Muscle of back (tissue), 11 donors: Measurements from ENCODE around the gene COQ9. TPM values are rescaled to one million over a fixed set of nuclear protein-coding genes. Genes with fewer than 3 reads are reported as not detected.

Source experiments
- DNase-seq, 3 donors: peaks; one replicate each; pipeline versions ENCODE4 v3.0.0 to v3.0.0-alpha.2; 2013
- polyA plus RNA-seq, 10 donors: library from polyadenylated mRNA; unstranded; fragments of 120-200 nt; gene quantifications; one replicate each; pipeline ENCODE4 v1.2.1, GENCODE V29; 2013; ENCODE audit not compliant: insufficient read length in 10 of 10

COQ9 gene
- polyA plus RNA-seq, 10 donors, result 51.2 to 78.0 (median 61.3) TPM

GRCh38 chr16:57469917-57470470 lies 22.7 kb downstream of the COQ9 start:
- DNase-seq, result no peak

DNA sequence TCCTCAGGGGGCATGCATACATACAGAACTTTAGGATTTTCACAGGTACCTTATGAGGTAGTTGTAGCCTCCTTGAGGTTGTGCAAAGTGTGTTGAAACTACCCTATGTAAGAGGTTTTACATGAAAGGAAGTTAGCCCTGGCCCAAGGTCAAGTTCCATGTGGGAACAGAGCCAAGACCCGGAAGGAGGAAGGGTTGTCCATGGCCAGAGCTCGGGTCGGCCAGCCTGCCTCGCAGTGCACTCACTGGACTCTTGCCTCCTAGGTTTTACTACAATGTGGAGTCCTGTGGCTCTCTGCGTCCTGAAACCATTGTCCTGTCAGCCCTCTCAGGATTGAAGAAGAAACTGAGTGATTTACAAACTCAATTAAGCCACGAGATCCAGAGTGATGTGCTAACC lies 23.4 kb downstream of the COQ9 start:
- DNase-seq, result no peak

GRCh38 chr16:57471209-57471608 lies 23.9 kb downstream of the COQ9 start:
- no peak for DNase-seq

- no peak for DNase-seq
These were observed 24.8 kb downstream of the COQ9 start for GRCh38 chr16:57471852-57472664.

DNA sequence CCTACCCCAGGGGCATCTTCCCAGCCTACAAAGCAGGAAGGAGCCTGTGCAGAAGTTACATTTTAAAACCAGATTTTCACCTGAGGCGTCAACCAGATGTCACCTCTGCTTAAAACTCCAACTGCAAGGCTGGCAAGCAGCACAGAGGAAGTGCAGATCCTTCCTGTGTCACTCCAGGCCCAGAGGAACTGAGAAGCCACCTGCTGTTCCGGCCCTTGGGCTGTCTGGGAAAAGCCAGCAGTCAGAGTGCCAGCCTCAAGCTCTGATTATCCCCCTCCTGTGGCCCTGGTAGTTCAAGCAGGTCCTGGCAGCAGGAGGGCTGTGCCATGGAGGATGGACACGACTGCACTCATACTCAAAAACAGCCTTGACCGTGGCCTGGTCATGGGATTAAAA lies 25.4 kb downstream of the COQ9 start:
- no peak for DNase-seq

- no peak for DNase-seq
These were observed 26.0 kb downstream of the COQ9 start for GRCh38 chr16:57473176-57473840.

- DNase-seq, result no peak
These were observed 26.6 kb downstream of the COQ9 start for GRCh38 chr16:57473906-57474305.

GRCh38 chr16:57474671-57475661 lies 27.7 kb downstream of the COQ9 start:
- DNase-seq, result no peak

DNA sequence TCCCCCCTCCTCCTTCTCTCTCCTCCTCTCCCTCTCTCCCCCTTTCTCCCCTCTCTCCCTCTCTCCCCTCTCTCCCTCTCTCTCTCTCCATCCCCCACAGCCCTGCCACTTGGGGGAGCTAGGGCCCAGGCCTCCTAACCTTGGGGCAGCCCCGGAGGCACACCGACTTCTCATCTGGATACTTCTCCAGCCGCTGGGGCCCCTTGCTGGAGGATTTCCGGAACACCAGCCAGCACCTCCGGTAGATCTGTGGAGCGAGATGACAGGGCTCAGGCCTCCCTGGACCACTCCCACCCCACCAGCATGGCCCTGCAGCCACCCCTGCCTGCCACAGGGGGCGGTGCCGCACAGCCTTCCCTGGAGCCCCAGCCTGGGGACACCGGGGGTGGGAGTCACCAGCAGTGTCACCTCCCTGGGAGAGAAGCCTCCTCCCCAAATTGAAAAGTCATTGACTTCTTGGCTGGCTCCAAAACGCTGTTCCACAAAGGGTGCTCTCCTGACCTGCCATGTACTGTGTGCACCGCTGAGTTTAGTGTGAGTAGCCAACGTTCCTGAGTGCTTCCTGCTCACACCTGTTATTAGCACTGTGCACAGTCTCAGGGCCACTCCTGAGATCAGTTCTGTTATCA lies 28.5 kb downstream of the COQ9 start:
- DNase-seq, result peak in 1 of 3 donors; percentile 39

DNA sequence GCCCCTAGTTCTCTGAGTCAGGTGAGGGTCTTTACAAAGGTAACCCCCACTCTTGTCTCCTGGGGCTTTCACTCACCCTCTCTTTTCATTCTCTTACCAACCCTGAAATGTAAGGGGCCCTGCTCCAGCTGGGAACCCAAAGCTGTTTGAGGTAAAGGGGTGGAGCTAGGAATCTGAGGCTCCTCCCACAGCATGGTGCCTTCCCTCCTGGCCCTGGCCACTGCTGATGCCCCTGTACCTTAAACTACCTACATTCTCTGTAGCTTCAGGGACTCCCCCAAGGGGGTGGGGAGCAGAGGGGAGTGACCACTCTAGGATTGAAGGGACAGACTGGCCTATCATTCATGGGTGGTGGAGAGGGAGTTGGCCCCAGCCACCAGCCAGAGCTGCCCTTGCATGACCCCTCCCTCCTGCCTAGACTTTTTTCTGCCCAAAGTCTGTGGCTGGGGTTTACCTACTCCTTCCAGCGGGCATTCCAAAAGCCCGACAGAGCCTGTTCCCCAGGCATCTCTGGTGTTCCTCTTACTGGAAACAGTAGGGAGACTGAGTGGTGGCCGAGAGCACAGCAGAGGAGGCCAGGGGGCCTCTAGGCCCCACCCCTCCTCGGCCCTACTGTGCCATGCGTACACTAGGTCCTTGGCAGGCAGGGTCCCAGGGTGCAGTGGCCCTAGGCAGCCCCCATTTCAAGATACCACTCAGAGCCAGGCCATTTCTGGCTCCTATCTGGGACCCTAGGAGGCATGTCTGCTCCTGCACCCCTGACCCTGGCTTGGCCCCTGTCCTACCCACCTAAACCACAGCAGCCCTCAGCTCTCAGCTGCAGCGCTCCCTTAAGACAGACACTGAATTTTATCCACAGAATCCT lies 29.5 kb downstream of the COQ9 start:
- DNase-seq, result no peak

GRCh38 chr16:57477531-57478202 lies 30.4 kb downstream of the COQ9 start:
- DNase-seq, result no peak

DNA sequence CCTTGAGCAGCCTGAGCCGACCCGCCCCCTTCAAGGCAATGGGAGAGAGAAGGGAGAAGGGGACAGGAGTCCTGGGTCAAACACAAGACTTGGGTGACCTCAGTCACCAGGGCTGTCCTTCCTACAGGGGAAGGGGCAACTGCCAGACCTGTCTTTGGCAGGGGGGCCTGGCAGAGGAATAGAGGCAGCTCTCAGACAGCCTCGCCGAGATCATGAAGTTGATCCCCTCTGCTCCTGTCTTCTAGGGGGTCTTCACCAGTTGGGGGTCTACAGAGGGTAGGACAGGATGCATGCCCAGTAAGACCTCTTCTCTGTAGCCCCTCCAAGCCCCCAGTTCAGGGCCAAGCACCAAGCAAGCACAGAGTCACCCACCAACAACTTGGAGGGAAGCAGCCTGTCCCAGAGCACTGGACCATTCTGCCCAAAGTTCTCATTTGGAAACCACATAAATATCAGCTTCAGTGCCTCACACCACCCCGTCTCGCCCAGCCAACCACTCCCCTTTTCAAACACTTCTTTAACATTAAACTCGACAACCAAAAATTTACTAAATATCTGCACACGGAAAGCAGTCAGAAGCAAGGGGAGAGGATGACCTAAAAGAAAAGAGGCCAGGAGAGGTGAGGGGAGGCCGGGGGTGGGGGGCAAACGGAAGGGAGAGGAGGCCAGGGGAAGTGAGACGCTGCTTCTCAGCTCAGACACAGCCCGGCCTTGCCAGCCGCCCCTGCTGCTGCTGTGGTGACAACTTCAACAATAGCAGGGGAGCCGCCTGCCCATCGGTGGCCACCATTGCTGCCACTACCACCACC lies 31.3 kb downstream of the COQ9 start:
- no peak for DNase-seq

- peak; percentile 52 to 84 (median 67) for DNase-seq
These were observed 32.1 kb downstream of the COQ9 start for GRCh38 chr16:57479205-57479975.

DNA sequence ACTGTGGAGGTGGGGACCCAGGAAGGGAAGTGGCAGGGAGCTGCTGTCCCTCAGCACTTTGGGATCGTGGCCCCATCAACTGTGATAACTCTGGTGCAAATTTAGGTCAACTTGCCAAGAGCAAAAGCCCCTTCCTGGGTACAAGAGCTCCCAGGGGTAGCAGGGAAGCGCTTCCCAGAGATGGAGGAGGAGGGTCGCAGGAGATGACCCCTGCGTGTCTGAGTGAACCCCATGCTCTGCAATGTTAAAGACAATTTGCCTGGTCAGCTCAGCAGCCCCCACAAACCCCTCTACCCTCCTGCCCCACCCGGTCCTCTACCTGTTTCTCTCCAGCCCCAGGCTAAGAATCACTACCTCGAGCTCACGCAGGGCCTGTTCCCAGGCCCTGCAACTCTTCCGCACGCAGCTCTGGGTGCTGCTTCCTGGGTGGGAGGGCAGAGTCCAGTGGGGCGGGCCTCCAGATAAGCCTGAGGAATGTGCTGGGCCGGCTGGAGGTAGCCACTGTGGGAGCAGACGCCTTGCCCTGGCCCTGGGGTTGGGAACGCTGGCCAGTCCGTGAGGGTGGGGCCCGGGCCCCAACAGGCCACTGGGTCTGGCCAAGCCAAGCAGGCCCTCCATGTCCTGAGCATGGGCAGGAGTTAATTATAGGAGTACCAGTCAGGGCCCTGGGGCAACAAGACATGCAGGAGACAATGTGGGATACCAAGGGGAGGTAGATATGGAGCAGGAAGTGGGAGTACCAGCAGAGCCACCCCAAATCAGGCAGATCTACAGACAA lies 32.9 kb downstream of the COQ9 start:
- no peak for DNase-seq

- no peak for DNase-seq
These were observed 33.5 kb downstream of the COQ9 start for GRCh38 chr16:57480754-57481230.

GRCh38 chr16:57481421-57481820 lies 34.1 kb downstream of the COQ9 start:
- DNase-seq, result no peak
